Measurements from ENCODE around the gene ABLIM2.

ABLIM2 gene

GRCh38 chr4:8105306-8106100 lies 53.1 kb downstream of the ABLIM2 start:
- TF ChIP-seq CTCF (IDR thresholded peaks at IDR 0.05; ENCODE audit: control insufficient read depth, extremely low read depth, insufficient read depth): no peak
- DNase-seq (ENCODE audit: low read depth): no peak
- H3K4me3 ChIP-seq (ENCODE audit: low read depth, low read length): no peak overlapping the region

DNA sequence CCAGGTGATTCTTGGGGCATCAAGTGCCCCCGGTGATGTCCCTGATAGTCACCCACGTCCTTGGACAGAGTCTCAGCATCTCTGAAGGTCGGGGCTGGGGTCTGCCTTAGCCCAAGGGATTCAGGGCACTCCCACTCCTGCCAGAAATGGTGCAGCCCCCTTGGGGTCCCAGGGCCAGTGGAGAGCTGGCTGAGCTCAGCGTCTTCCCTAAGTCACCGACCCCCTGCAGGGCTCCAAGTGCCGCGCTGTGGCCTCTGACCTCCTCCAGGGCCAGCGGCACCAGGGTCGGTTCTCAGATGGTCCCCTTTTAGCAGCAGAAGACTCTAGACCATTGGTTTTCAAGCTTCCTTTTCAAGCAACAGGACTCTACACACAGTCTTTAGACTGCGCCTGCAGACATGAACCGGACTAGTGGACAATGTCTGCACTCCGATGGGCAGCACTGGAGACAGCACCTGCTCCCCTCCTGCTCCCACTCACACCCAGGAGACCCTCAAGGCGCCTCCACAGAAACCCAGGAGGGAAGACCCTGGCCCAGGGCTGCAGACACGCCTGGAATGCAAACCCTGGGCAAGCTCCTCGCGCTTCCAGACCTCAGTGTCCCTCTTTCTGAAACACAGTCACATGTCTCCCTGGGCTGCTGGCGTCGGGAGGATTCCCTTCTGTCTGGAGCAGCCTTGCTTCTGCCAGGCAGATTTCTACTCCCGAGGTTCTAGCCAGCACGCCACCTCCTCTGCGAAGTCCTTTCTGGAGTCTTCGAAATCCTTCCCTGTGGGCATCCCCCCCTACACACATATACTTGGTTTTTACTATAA lies 53.9 kb downstream of the ABLIM2 start:
- TF ChIP-seq CTCF (IDR thresholded peaks at IDR 0.05; ENCODE audit: control insufficient read depth, extremely low read depth, insufficient read depth): no peak
- no peak overlapping the region for H3K4me3 ChIP-seq (ENCODE audit: low read depth, low read length)
- DNase-seq (ENCODE audit: low read depth): no peak

GRCh38 chr4:8103421-8104390 lies 54.9 kb downstream of the ABLIM2 start:
- no peak overlapping the region for H3K4me3 ChIP-seq (ENCODE audit: low read depth, low read length)
- DNase-seq (ENCODE audit: low read depth): no peak
- TF ChIP-seq CTCF (IDR thresholded peaks at IDR 0.05; ENCODE audit: control insufficient read depth, extremely low read depth, insufficient read depth): no peak

- no peak for TF ChIP-seq CTCF (IDR thresholded peaks at IDR 0.05; ENCODE audit: control insufficient read depth, extremely low read depth, insufficient read depth)
- no peak for DNase-seq (ENCODE audit: low read depth)
- H3K4me3 ChIP-seq (ENCODE audit: low read depth, low read length): no peak overlapping the region
Measured at GRCh38 chr4:8102831-8103230, 55.8 kb downstream of the ABLIM2 start.

- no peak for TF ChIP-seq CTCF (IDR thresholded peaks at IDR 0.05; ENCODE audit: control insufficient read depth, extremely low read depth, insufficient read depth)
- DNase-seq (ENCODE audit: low read depth): no peak
- H3K4me3 ChIP-seq (ENCODE audit: low read depth, low read length): no peak overlapping the region
Measured at GRCh38 chr4:8102076-8102355, 56.6 kb downstream of the ABLIM2 start.

- H3K4me3 ChIP-seq (ENCODE audit: low read depth, low read length): no peak overlapping the region
- DNase-seq (ENCODE audit: low read depth): no peak
- no peak for TF ChIP-seq CTCF (IDR thresholded peaks at IDR 0.05; ENCODE audit: control insufficient read depth, extremely low read depth, insufficient read depth)
Measured at GRCh38 chr4:8101213-8102075, 57.2 kb downstream of the ABLIM2 start.
